ENCODE measurements around the gene C7. TPM values are rescaled to one million over a fixed set of nuclear protein-coding genes. Genes with fewer than 3 reads are reported as not detected.

The C7 gene
- total and polyA plus RNA-seq, 2 of the 8 experiments (the other 6 are each of a cell fraction or from before 2014, with no cell fraction given), result 0.08 TPM; not detected in 1

DNA sequence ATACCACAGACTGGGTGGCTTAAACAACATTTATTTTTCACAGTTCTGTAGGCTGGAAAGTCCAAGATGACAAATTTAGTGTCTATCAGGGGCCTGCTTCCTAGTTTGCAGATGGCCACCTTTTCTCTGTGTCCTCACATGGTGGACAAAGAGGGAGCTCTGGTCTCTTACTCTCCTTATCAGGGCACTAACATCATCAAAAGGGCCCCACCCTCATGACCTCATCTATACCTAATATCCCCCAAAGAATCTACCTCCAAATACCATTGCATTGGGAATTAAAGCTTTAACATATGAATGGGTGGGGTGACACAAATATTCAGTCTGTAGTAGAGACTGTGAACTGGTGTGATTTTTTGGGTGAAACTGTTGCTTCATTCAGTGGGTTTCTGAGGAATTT lies 78.1 kb downstream of the C7 start (continued):
- TF ChIP-seq, protein P1, sequence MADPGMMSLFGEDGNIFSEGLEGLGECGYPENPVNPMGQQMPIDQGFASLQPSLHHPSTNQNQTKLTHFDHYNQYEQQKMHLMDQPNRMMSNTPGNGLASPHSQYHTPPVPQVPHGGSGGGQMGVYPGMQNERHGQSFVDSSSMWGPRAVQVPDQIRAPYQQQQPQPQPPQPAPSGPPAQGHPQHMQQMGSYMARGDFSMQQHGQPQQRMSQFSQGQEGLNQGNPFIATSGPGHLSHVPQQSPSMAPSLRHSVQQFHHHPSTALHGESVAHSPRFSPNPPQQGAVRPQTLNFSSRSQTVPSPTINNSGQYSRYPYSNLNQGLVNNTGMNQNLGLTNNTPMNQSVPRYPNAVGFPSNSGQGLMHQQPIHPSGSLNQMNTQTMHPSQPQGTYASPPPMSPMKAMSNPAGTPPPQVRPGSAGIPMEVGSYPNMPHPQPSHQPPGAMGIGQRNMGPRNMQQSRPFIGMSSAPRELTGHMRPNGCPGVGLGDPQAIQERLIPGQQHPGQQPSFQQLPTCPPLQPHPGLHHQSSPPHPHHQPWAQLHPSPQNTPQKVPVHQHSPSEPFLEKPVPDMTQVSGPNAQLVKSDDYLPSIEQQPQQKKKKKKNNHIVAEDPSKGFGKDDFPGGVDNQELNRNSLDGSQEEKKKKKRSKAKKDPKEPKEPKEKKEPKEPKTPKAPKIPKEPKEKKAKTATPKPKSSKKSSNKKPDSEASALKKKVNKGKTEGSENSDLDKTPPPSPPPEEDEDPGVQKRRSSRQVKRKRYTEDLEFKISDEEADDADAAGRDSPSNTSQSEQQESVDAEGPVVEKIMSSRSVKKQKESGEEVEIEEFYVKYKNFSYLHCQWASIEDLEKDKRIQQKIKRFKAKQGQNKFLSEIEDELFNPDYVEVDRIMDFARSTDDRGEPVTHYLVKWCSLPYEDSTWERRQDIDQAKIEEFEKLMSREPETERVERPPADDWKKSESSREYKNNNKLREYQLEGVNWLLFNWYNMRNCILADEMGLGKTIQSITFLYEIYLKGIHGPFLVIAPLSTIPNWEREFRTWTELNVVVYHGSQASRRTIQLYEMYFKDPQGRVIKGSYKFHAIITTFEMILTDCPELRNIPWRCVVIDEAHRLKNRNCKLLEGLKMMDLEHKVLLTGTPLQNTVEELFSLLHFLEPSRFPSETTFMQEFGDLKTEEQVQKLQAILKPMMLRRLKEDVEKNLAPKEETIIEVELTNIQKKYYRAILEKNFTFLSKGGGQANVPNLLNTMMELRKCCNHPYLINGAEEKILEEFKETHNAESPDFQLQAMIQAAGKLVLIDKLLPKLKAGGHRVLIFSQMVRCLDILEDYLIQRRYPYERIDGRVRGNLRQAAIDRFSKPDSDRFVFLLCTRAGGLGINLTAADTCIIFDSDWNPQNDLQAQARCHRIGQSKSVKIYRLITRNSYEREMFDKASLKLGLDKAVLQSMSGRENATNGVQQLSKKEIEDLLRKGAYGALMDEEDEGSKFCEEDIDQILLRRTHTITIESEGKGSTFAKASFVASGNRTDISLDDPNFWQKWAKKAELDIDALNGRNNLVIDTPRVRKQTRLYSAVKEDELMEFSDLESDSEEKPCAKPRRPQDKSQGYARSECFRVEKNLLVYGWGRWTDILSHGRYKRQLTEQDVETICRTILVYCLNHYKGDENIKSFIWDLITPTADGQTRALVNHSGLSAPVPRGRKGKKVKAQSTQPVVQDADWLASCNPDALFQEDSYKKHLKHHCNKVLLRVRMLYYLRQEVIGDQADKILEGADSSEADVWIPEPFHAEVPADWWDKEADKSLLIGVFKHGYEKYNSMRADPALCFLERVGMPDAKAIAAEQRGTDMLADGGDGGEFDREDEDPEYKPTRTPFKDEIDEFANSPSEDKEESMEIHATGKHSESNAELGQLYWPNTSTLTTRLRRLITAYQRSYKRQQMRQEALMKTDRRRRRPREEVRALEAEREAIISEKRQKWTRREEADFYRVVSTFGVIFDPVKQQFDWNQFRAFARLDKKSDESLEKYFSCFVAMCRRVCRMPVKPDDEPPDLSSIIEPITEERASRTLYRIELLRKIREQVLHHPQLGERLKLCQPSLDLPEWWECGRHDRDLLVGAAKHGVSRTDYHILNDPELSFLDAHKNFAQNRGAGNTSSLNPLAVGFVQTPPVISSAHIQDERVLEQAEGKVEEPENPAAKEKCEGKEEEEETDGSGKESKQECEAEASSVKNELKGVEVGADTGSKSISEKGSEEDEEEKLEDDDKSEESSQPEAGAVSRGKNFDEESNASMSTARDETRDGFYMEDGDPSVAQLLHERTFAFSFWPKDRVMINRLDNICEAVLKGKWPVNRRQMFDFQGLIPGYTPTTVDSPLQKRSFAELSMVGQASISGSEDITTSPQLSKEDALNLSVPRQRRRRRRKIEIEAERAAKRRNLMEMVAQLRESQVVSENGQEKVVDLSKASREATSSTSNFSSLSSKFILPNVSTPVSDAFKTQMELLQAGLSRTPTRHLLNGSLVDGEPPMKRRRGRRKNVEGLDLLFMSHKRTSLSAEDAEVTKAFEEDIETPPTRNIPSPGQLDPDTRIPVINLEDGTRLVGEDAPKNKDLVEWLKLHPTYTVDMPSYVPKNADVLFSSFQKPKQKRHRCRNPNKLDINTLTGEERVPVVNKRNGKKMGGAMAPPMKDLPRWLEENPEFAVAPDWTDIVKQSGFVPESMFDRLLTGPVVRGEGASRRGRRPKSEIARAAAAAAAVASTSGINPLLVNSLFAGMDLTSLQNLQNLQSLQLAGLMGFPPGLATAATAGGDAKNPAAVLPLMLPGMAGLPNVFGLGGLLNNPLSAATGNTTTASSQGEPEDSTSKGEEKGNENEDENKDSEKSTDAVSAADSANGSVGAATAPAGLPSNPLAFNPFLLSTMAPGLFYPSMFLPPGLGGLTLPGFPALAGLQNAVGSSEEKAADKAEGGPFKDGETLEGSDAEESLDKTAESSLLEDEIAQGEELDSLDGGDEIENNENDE (IDR thresholded peaks at IDR 0.05; ENCODE audit: insufficient replicate concordance, low read length), result no peak
- no peak for TF ChIP-seq CBX5 (IDR thresholded peaks at IDR 0.05; ENCODE audit: low read depth, low read length)
- TF ChIP-seq, protein P2, sequence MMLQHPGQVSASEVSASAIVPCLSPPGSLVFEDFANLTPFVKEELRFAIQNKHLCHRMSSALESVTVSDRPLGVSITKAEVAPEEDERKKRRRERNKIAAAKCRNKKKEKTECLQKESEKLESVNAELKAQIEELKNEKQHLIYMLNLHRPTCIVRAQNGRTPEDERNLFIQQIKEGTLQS (IDR thresholded peaks at IDR 0.05; ENCODE audit: insufficient read depth, low read depth, low read length), result no peak
- no peak for TF ChIP-seq RBBP5 (IDR thresholded peaks at IDR 0.05; ENCODE audit: borderline replicate concordance, low read depth, low read length)
- TF ChIP-seq GTF2F1 (IDR thresholded peaks at IDR 0.05; ENCODE audit: borderline replicate concordance, low read depth, low read length), result no peak
- no peak for TF ChIP-seq MAFK (IDR thresholded peaks at IDR 0.05; ENCODE audit: low read depth, low read length)
- no peak for TF ChIP-seq JUND (IDR thresholded peaks at IDR 0.05; ENCODE audit: low read length)
